Activated naive CD8-positive, alpha-beta T cell (primary cell): Measurements from ENCODE around the gene TNNI3.
"Not testable (repeated sequence)": the region's sequence is repeated elsewhere in the genome, so short reads cannot be mapped to it uniquely, and the experiment has no call there.

ENCODE experiments used
- H3K27ac Mint-ChIP-seq: one replicate; pipeline ENCODE4 v1.8.0; 2021; ENCODE audit warnings: mixed read lengths
- H3K27me3 Mint-ChIP-seq: one replicate; pipeline ENCODE4 v1.8.0; 2021; ENCODE audit warnings: mixed read lengths
- H3K36me3 Mint-ChIP-seq: one replicate; pipeline ENCODE4 v1.8.0; 2021; ENCODE audit warnings: mixed read lengths
- H3K4me1 Mint-ChIP-seq: one replicate; pipeline ENCODE4 v1.8.0; 2021; ENCODE audit warnings: low read depth, mixed read lengths
- H3K4me3 Mint-ChIP-seq: one replicate; pipeline ENCODE4 v1.8.0; 2021; ENCODE audit warnings: mild to moderate bottlenecking, mixed read lengths
- H3K9me3 Mint-ChIP-seq: one replicate; pipeline ENCODE4 v1.8.0; 2021; ENCODE audit warnings: low read depth, mixed read lengths

The TNNI3 gene

GRCh38 chr19:55157064-55157908 is at the start of gene TNNI3:
TNNI3 (minus strand) TSS chr19:55157732; CDS start chr19:55157589, 143 bp downstream.
- Mint-ChIP-seq H3K9me3 (peaks cover under 1% of the 10 kb centered on the region), H3K4me3 (no peak within 1 kb of the TSS), H3K4me1 (peaks cover 21% of the 10 kb centered on the region), H3K36me3 (no peaks in the 10 kb centered on the region), H3K27ac (no peak within 1 kb of the TSS), H3K27me3 (peaks cover 10% of the 10 kb centered on the region)

- H3K9me3 Mint-ChIP-seq: no peaks in the 10 kb centered on the region
- H3K4me3 Mint-ChIP-seq: no peak overlapping the region
- peaks cover 22% of the 10 kb centered on the region for H3K27me3 Mint-ChIP-seq
- H3K36me3 Mint-ChIP-seq: no peaks in the 10 kb centered on the region
- peaks cover 2% of the 10 kb centered on the region for H3K4me1 Mint-ChIP-seq
- H3K27ac Mint-ChIP-seq: peak overlapping the region; percentile 66
Measured at GRCh38 chr19:55206664-55207500, 49.4 kb upstream of the TNNI3 start.

- H3K4me1 Mint-ChIP-seq, H3K36me3 Mint-ChIP-seq, H3K4me3 Mint-ChIP-seq, H3K9me3 Mint-ChIP-seq, H3K27ac Mint-ChIP-seq: not testable (repeated sequence)
- peaks cover 25% of the 10 kb centered on the region for H3K27me3 Mint-ChIP-seq
Measured at GRCh38 chr19:55202199-55202598, 44.7 kb upstream of the TNNI3 start.

- H3K27me3 Mint-ChIP-seq: peaks cover 16% of the 10 kb centered on the region
- H3K27ac Mint-ChIP-seq: no peak overlapping the region
- no peaks in the 10 kb centered on the region for H3K36me3 Mint-ChIP-seq
- no peak overlapping the region for H3K4me3 Mint-ChIP-seq
- no peaks in the 10 kb centered on the region for H3K4me1 Mint-ChIP-seq
- H3K9me3 Mint-ChIP-seq: no peaks in the 10 kb centered on the region
Measured at GRCh38 chr19:55199620-55200204, 42.2 kb upstream of the TNNI3 start.

DNA sequence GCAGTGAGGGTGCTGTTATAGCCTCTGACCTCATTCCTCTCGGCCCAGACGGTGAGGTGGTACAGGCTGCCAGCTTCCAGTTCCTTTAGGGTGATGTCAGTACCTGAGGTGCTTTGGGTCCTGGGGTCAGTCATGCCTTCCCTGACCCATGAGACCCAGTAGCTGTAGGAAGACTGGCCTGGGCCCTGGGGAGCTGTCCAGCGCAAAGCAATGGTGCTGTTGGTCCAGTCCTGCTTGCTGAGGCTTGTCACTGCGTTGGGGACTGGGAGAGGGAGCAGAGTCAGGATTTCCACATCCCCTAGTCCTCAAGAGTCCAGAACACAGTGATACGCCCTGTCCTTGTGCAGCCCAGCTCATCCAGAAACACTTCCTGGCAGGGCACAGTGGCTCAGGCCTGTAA is 41.1 kb upstream of the TNNI3 start:
- Mint-ChIP-seq H3K9me3 (no peaks in the 10 kb centered on the region), H3K4me1 (no peaks in the 10 kb centered on the region), H3K27ac (no peak overlapping the region), H3K36me3 (no peaks in the 10 kb centered on the region), H3K27me3 (peaks cover 15% of the 10 kb centered on the region), H3K4me3 (no peak overlapping the region)

GRCh38 chr19:55197528-55197927 is 40.0 kb upstream of the TNNI3 start:
- Mint-ChIP-seq H3K4me1 (no peaks in the 10 kb centered on the region), H3K9me3 (no peaks in the 10 kb centered on the region), H3K4me3 (no peak overlapping the region), H3K36me3 (no peaks in the 10 kb centered on the region), H3K27ac (no peak overlapping the region), H3K27me3 (peaks cover 15% of the 10 kb centered on the region)

- peaks cover 11% of the 10 kb centered on the region for H3K27me3 Mint-ChIP-seq
- H3K4me1 Mint-ChIP-seq: no peaks in the 10 kb centered on the region
- H3K27ac Mint-ChIP-seq: no peak overlapping the region
- no peaks in the 10 kb centered on the region for H3K36me3 Mint-ChIP-seq
- no peaks in the 10 kb centered on the region for H3K9me3 Mint-ChIP-seq
- no peak overlapping the region for H3K4me3 Mint-ChIP-seq
Measured at GRCh38 chr19:55196803-55197202, 39.3 kb upstream of the TNNI3 start.

DNA sequence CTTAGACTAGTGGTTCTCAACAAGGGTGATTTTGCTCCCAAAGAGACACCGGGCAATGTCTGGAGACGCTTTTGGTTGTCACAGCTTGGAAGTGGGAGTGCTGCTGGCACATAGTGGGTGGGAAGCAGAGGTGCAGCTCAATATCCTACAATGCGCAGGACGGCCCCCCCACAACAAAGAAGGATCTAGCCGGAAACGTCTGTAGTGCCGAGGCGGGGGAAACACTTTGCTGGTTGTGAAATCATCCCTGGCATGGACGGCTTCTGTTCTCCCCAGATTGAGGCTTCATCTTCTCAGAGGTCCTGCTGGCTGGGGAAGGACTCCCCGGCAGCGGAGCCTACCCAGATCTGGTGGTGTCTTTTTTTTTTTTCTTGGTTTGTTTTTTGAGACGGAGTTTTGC is 35.9 kb upstream of the TNNI3 start:
- Mint-ChIP-seq H3K4me3 (no peak overlapping the region), H3K36me3 (no peaks in the 10 kb centered on the region), H3K9me3 (no peaks in the 10 kb centered on the region), H3K4me1 (peaks cover 4% of the 10 kb centered on the region), H3K27ac (no peak overlapping the region), H3K27me3 (peaks cover 7% of the 10 kb centered on the region)

DNA sequence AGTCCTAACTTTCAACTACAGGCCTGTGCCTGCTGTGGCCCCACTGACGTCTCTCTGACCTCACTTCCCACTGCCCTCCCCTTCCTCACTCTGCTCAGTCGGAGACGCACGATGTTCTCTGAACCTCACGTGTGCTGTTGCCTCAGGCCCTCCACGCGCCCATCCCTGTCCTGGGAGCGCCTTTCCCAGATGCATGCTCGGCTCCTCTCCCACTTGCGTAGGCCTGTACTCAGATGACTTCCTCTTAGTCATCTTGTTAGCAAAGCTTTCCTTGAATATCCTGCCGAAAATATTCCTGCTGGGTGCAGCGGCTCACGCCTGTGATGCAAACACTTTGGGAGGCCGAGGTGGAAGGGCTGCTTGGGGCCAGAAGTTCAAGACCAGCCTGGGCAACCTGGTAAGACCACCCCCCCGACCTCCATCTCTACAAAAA is 31.9 kb upstream of the TNNI3 start:
- no peak overlapping the region for H3K4me3 Mint-ChIP-seq
- peaks cover 6% of the 10 kb centered on the region for H3K27me3 Mint-ChIP-seq
- peaks cover 5% of the 10 kb centered on the region for H3K4me1 Mint-ChIP-seq
- no peaks in the 10 kb centered on the region for H3K36me3 Mint-ChIP-seq
- H3K27ac Mint-ChIP-seq: no peak overlapping the region
- H3K9me3 Mint-ChIP-seq: no peaks in the 10 kb centered on the region

GRCh38 chr19:55188625-55189024 is 31.1 kb upstream of the TNNI3 start:
- H3K4me3 Mint-ChIP-seq: no peak overlapping the region
- H3K27me3 Mint-ChIP-seq: peaks cover 6% of the 10 kb centered on the region
- H3K36me3 Mint-ChIP-seq: no peaks in the 10 kb centered on the region
- no peak overlapping the region for H3K27ac Mint-ChIP-seq
- no peaks in the 10 kb centered on the region for H3K9me3 Mint-ChIP-seq
- H3K4me1 Mint-ChIP-seq: peaks cover 5% of the 10 kb centered on the region

DNA sequence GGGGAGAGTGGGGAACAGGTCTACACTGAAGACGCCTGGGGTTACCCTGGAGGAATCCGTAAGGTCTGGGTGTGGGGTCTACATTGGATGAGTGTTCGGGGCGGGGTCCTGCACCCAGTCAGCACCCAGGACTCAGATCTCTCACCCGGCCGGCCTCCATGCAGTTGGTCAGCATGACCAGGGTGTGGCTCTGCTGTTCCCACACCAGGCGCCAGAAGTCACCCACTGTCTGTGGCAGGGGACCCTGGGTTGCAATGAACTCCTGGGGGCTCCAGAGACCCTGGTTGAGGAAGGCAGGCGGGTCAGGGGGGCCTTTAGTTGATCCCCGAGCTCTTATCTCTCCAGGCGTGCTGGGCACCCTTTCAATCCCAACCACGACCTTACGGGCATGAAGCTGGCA is 28.5 kb upstream of the TNNI3 start:
- Mint-ChIP-seq H3K4me1 (peaks cover 5% of the 10 kb centered on the region), H3K36me3 (no peaks in the 10 kb centered on the region), H3K4me3 (no peak overlapping the region), H3K27me3 (peaks cover 13% of the 10 kb centered on the region), H3K27ac (no peak overlapping the region), H3K9me3 (no peaks in the 10 kb centered on the region)

GRCh38 chr19:55181740-55182139 is 24.2 kb upstream of the TNNI3 start:
- peaks cover 17% of the 10 kb centered on the region for H3K4me1 Mint-ChIP-seq
- H3K4me3 Mint-ChIP-seq: no peak overlapping the region
- no peak overlapping the region for H3K27ac Mint-ChIP-seq
- peaks cover 21% of the 10 kb centered on the region for H3K27me3 Mint-ChIP-seq
- no peaks in the 10 kb centered on the region for H3K36me3 Mint-ChIP-seq
- H3K9me3 Mint-ChIP-seq: no peaks in the 10 kb centered on the region

DNA sequence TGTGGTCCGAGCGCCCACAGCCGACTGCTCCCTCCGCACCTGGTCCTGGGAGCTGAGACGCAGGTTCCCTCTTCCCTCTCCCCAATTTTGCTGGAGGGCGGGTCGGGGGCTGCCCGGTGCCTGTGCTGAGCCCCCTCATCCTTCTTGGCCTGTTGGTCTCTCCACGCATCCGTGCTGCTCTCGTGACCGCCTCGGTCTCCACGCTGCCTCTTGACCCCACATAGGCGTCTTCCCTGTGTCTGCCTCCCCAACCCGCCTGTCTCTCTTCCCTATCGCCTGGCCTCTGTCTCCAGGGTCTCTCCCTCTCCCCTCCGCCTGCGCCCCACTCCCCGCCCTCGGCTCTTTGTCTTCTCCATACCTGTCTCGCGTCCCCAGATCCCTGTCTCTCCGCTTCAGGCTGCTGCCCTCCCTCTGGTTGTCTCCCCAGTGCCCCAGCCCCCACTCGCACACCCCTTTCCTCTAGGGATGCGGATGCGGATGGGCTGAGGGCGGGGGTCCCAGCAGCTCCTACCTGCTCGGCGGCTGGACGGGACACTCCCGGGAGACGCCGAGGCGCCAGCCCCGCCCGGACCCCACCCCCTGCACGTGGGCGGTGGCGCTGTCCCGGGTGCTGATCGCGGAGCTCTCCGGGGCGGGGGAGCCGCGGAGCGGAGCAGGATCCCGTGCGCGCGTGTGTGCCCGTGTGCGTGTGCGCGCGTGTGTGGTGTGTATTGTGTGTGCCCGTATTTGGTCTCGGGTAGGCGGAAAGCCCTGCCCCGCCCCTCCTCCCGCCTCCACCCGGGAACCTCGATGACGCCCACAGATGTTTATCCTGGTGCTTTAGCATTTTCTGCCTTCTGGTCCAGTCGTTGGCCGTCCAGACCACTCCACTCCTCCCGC is 22.3 kb upstream of the TNNI3 start, which contains the start of gene SYT5:
TSS of gene SYT5 (minus strand) at position 684 of the 879 bp plus-strand sequence. CDS start 1,248 bp downstream, outside the sequence.
- peaks cover 23% of the 10 kb centered on the region for H3K4me1 Mint-ChIP-seq
- peak within 1 kb of the TSS; percentile 79 for H3K4me3 Mint-ChIP-seq
- peaks cover 32% of the 10 kb centered on the region for H3K27me3 Mint-ChIP-seq
- no peak within 1 kb of the TSS for H3K27ac Mint-ChIP-seq
- no peaks in the 10 kb centered on the region for H3K9me3 Mint-ChIP-seq
- no peaks in the 10 kb centered on the region for H3K36me3 Mint-ChIP-seq
